HTERT RPE-1 (cell line): Measurements from ENCODE around the gene ADI1.
"Not testable (repeated sequence)": the region's sequence is repeated elsewhere in the genome, so short reads cannot be mapped to it uniquely, and the experiment has no call there.

Experiments
- in situ Hi-C: fragments of 300-500 bp; cut with MboI; formaldehyde crosslinking; loops from 4 replicates; pipeline ENCODE4 v1.14.3; 2020; ENCODE audit warnings: low sequenced_read_pairs

The ADI1 gene

GRCh38 chr2:3494984-3495666 lies 24.2 kb downstream of the ADI1 start:
- in situ Hi-C loops, result no loop called here

- in situ Hi-C loops, result no loop called here
These were observed 25.7 kb downstream of the ADI1 start for GRCh38 chr2:3493615-3494007.

GRCh38 chr2:3492951-3493614 lies 26.2 kb downstream of the ADI1 start:
- in situ Hi-C loops, result no loop called here

GRCh38 chr2:3492475-3492787 lies 26.9 kb downstream of the ADI1 start:
- in situ Hi-C loops, result not testable (repeated sequence)

- in situ Hi-C loops, result no loop called here
These were observed 27.4 kb downstream of the ADI1 start for GRCh38 chr2:3491716-3492474.

- in situ Hi-C loops, result no loop called here
These were observed 28.0 kb downstream of the ADI1 start for GRCh38 chr2:3491306-3491705.

GRCh38 chr2:3490191-3491170 lies 28.9 kb downstream of the ADI1 start:
- in situ Hi-C loops, result no loop called here

GRCh38 chr2:3489764-3490115 lies 29.6 kb downstream of the ADI1 start:
- in situ Hi-C loops, result no loop called here

GRCh38 chr2:3488855-3489763 lies 30.2 kb downstream of the ADI1 start:
- in situ Hi-C loops, result no loop called here

GRCh38 chr2:3488061-3488531 lies 31.2 kb downstream of the ADI1 start:
- in situ Hi-C loops, result no loop called here

GRCh38 chr2:3487432-3487831 lies 31.9 kb downstream of the ADI1 start:
- in situ Hi-C loops, result no loop called here

GRCh38 chr2:3487028-3487425 lies 32.3 kb downstream of the ADI1 start:
- in situ Hi-C loops, result no loop called here

GRCh38 chr2:3486047-3487027 lies 33.0 kb downstream of the ADI1 start:
- in situ Hi-C loops, result no loop called here

- in situ Hi-C loops, result no loop called here
These were observed 34.2 kb downstream of the ADI1 start for GRCh38 chr2:3485166-3485565.

GRCh38 chr2:3483986-3484960 lies 35.1 kb downstream of the ADI1 start:
- in situ Hi-C loops, result no loop called here

GRCh38 chr2:3483227-3483985 lies 35.9 kb downstream of the ADI1 start:
- in situ Hi-C loops, result no loop called here

- in situ Hi-C loops, result no loop called here
These were observed 36.9 kb downstream of the ADI1 start for GRCh38 chr2:3482363-3482821.
